ENCODE results near the gene ITGA2B. TPM values are rescaled to one million over a fixed set of nuclear protein-coding genes. Genes with fewer than 3 reads are reported as not detected.

Gene ITGA2B
- total and polyA plus RNA-seq, 4 donors: 0.22 to 23.8 (median 0.31) TPM

DNA sequence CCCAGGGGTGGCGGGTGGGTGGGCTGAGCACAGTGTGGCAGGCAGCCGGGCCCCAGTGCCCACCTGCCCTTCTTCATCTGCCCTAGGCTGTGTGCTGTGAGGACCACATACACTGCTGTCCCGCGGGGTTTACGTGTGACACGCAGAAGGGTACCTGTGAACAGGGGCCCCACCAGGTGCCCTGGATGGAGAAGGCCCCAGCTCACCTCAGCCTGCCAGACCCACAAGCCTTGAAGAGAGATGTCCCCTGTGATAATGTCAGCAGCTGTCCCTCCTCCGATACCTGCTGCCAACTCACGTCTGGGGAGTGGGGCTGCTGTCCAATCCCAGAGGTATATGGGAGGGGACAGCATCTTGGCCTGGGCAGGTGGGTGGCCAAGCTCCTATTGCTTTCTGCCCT, 38.0 kb downstream of the ITGA2B start:
- Histone ChIP-seq H3K27me3 (ENCODE audit: control insufficient read depth in 4 of 4, insufficient read depth in 4 of 4, low read length in 3 of 4) (no peaks in the 10 kb centered on the region), H3K9me3 (ENCODE audit: control insufficient read depth in 4 of 4, low read length in 3 of 4) (no peaks in the 10 kb centered on the region), H3K27ac (ENCODE audit: low read depth in 1 of 2, low read length in 2 of 2) (no peak overlapping the region), H3K9ac (ENCODE audit: low read depth in 1 of 2, low read length in 2 of 2) (no peak overlapping the region), H3K36me3 (ENCODE audit: control insufficient read depth in 4 of 4, insufficient read depth in 3 of 4, low read depth in 1 of 4, low read length in 3 of 4) (peaks cover 4 to 32% (median 15%) of the 10 kb centered on the region in 4 donors), H3K4me1 (ENCODE audit: control insufficient read depth in 4 of 4, insufficient read depth in 4 of 4, low read length in 3 of 4) (peaks cover 0 to 5% (median 0%) of the 10 kb centered on the region in 4 donors), H3K4me3 (ENCODE audit: low read depth in 1 of 3, low read length in 3 of 3) (no peak overlapping the region)
- WGBS: 94% methylated on average over 8 of the region's 8 CpGs
- no peak for TF ChIP-seq HNF4G (IDR thresholded peaks at IDR 0.05)
- TF ChIP-seq NR2F2 (IDR thresholded peaks at IDR 0.05): no peak
- TF ChIP-seq EGR1 (IDR thresholded peaks at IDR 0.05; ENCODE audit: low read depth in 2 of 2): no peak
- no peak for TF ChIP-seq TAF1 (conservative IDR thresholded peaks at IDR 0.05)
- no peak for TF ChIP-seq RXRA (IDR thresholded peaks at IDR 0.05)
- no peak for TF ChIP-seq FOXA1 (IDR thresholded peaks at IDR 0.05)
- no peak for TF ChIP-seq CTCF (IDR thresholded peaks at IDR 0.05; ENCODE audit: low read depth, low read length, missing input control)
- TF ChIP-seq RAD21 (IDR thresholded peaks at IDR 0.05): no peak
- TF ChIP-seq JUND (IDR thresholded peaks at IDR 0.05): no peak
- no peak for TF ChIP-seq ZBTB33 (IDR thresholded peaks at IDR 0.05)
- TF ChIP-seq SP1 (IDR thresholded peaks at IDR 0.05): no peak
- TF ChIP-seq, protein P1, sequence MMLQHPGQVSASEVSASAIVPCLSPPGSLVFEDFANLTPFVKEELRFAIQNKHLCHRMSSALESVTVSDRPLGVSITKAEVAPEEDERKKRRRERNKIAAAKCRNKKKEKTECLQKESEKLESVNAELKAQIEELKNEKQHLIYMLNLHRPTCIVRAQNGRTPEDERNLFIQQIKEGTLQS (IDR thresholded peaks at IDR 0.05): no peak
- no peak for TF ChIP-seq GABPA (IDR thresholded peaks at IDR 0.05 in 1 of 2, conservative IDR thresholded peaks at IDR 0.05 in 1 of 2)
- no peak for DNase-seq (ENCODE audit: low spot score)

DNA sequence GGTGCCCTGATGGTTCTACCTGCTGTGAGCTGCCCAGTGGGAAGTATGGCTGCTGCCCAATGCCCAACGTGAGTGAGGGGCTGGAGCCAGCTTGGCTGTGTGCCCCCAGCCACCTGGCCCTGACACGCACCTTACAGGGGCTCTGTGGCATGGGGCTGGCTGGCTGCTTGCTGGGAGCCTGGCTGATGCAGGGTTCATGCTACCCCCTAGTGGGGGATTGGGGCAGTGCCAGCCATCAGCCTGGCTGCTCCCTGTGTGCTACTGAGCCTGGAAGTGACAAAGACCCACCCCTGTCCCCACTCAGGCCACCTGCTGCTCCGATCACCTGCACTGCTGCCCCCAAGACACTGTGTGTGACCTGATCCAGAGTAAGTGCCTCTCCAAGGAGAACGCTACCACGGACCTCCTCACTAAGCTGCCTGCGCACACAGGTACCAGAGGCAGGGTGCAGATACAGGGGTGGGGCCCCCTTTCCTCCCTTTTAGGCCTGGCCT, 38.7 kb downstream of the ITGA2B start:
- 71% methylated on average over 6 of the region's 6 CpGs for WGBS

More for the DNA sequence above, 38.7 kb downstream of the ITGA2B start:
- H3K27ac ChIP-seq (ENCODE audit: low read depth in 1 of 2, low read length in 2 of 2): no peak overlapping the region
- no peaks in the 10 kb centered on the region for H3K27me3 ChIP-seq (ENCODE audit: control insufficient read depth in 4 of 4, insufficient read depth in 4 of 4, low read length in 3 of 4)
- TF ChIP-seq RAD21 (IDR thresholded peaks at IDR 0.05): peak; percentile 76 to 84
- TF ChIP-seq CTCF (IDR thresholded peaks at IDR 0.05; ENCODE audit: low read depth, low read length, missing input control): peak; percentile 81
- TF ChIP-seq TAF1 (conservative IDR thresholded peaks at IDR 0.05): no peak
- no peak overlapping the region for H3K4me3 ChIP-seq (ENCODE audit: low read depth in 1 of 3, low read length in 3 of 3)
- peaks cover 4 to 32% (median 15%) of the 10 kb centered on the region in 4 donors for H3K36me3 ChIP-seq (ENCODE audit: control insufficient read depth in 4 of 4, insufficient read depth in 3 of 4, low read depth in 1 of 4, low read length in 3 of 4)
- peaks cover 0 to 12% (median 5%) of the 10 kb centered on the region in 4 donors for H3K4me1 ChIP-seq (ENCODE audit: control insufficient read depth in 4 of 4, insufficient read depth in 4 of 4, low read length in 3 of 4)
- peak; percentile 85 for DNase-seq (ENCODE audit: low spot score)
- no peak overlapping the region for H3K9ac ChIP-seq (ENCODE audit: low read depth in 1 of 2, low read length in 2 of 2)
- H3K9me3 ChIP-seq (ENCODE audit: control insufficient read depth in 4 of 4, low read length in 3 of 4): no peaks in the 10 kb centered on the region
